Thymus (tissue), 11 donors: ENCODE measurements around the gene TRPM6. TPM values are rescaled to one million over a fixed set of nuclear protein-coding genes. Genes with fewer than 3 reads are reported as not detected.

Experiments used
- DNase-seq, 9 donors: peaks; one replicate each; pipeline ENCODE4 v3.0.0-alpha.2; 2013; ENCODE audit warnings: low spot score in 9 of 9, low read depth in 6 of 9, missing footprints in 1 of 9
- H3K27ac ChIP-seq, 2 donors: one replicate each; pipeline ENCODE4 v1.5.1; 2013; ENCODE audit warnings: control low read depth in 1 of 2, low read depth in 1 of 2, low read length in 1 of 2, mild to moderate bottlenecking in 1 of 2, moderate library complexity in 1 of 2
- H3K27me3 ChIP-seq, 2 donors: one replicate each; pipeline ENCODE4 v1.5.1; 2013; ENCODE audit warnings: low read length in 1 of 2; ENCODE audit not compliant: control insufficient read depth in 2 of 2, insufficient read depth in 1 of 2
- H3K36me3 ChIP-seq, 2 donors: one replicate each; pipeline ENCODE4 v1.5.1; 2013; ENCODE audit warnings: low read length in 1 of 2, mild to moderate bottlenecking in 1 of 2, moderate library complexity in 1 of 2; ENCODE audit not compliant: control insufficient read depth in 2 of 2, insufficient read depth in 2 of 2
- H3K4me1 ChIP-seq, 2 donors: one replicate each; pipeline ENCODE4 v1.5.1; 2013; ENCODE audit warnings: low read length in 2 of 2; ENCODE audit not compliant: control insufficient read depth in 2 of 2, insufficient read depth in 2 of 2
- H3K4me3 ChIP-seq, 2 donors: one replicate each; pipeline ENCODE4 v1.5.1; 2013; ENCODE audit warnings: low read length in 2 of 2, control low read depth in 1 of 2, mild to moderate bottlenecking in 1 of 2
- H3K9me3 ChIP-seq, 2 donors: one replicate each; pipeline ENCODE4 v1.5.1; 2013; ENCODE audit warnings: low read length in 1 of 2, mild to moderate bottlenecking in 1 of 2; ENCODE audit not compliant: control insufficient read depth in 2 of 2, insufficient read depth in 1 of 2
- WGBS: extraction: QIAGEN DNeasy Blood & Tissue Kit; methylation state at CpG from one replicate; pipeline ENCODE4 v1.1.7; 2013; 5-methylcytosine and 5-hydroxymethylcytosine counted together
- polyA plus RNA-seq: library from polyadenylated mRNA; stranded (reverse); fragments of 200-250 nt; gene quantifications from one replicate; pipeline ENCODE4 v1.2.3, GENCODE V29; 2013
- total RNA-seq: library from RNA; stranded (reverse); fragments of 120-200 nt; gene quantifications from one replicate; pipeline ENCODE4 v1.2.4, GENCODE V29; 2013
- donor health status: healthy.

TRPM6 gene
- total and polyA plus RNA-seq, 2 donors = 0.47 to 0.87 TPM

DNA sequence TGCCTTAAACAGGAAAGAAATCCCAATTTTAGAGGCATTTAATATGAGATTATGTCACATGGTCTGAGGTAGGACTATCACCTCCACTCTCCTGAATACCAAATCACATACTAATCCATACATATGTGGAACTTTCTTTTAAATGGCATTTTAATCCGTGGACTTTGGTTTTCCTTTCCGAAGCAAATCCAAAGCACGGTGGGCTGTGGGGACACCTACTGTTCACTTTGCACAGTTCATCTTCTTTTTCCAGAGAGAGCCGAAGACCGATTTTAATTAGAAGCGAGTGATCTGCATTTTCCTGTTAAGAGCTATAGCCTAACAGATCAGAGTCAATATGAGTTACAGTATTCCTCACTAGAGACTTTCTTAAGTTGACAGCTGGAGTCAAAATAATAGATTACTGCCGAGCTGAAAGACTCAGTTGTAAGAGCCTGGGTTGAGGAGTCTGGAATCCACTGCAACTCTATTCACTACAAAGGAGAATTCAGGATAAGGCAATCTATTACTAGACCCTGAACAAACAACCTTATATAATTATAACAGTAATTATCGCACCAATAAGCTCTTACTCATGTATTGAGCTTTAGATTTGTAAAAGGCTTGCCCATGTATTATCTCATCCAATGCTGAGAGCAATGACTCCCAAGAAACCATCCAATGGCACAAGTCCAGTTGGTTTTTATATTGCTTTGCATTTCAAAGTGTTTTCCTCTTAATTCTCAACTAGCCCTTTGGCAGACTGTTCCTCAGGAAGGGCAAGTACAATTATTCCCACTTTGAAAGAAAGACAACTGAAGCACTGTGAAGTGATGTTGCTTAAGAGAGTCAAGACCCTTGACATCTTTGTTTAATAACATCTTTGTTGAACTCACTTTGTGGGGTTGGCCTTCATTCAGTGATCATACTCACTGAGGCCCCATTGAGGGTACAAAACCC lies 144.7 kb downstream of the TRPM6 start:
- no peaks in the 10 kb centered on the region for H3K27me3 ChIP-seq
- H3K27ac ChIP-seq = no peak overlapping the region
- DNase-seq = peak in 4 of 9 donors; percentile 7 to 42 (median 12)
- H3K4me3 ChIP-seq = no peak overlapping the region
- H3K9me3 ChIP-seq = no peaks in the 10 kb centered on the region
- WGBS = 20% methylated on average over 8 of the region's 8 CpGs
- H3K36me3 ChIP-seq = no peaks in the 10 kb centered on the region
- H3K4me1 ChIP-seq = no peaks in the 10 kb centered on the region

DNA sequence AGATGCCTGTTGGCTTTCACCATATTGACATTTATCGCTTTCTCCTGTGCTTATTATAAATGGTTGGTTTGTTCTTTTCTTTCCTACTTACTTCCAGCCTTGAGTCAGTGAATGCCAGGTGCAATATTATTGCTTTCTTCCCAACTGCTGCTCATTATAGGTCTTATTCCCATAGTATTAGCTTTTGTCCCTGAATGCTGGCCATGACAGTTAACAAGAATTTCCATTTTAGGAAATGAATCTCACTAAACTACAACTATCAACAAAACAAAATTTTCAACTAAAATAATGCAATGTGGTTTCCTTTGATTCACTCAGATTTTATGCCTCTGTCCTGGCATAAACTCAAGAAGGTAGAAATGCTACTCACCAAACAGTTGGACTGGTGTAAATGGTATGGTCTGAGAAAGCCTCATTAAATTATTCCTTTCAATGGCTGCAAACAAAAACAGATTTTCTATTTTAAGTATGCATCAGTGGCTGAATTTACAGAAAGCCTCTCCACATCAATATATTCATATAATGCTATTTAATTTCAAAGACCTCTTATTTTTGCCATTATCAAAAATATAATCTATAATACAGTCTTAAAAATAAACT lies 145.4 kb downstream of the TRPM6 start:
- H3K4me3 ChIP-seq = no peak overlapping the region
- 100% methylated on average over 1 of the region's 1 CpG for WGBS

GRCh38 chr9:74736646-74737045 lies 151.1 kb downstream of the TRPM6 start:
- Histone ChIP-seq H3K9me3 (no peaks in the 10 kb centered on the region), H3K4me3 (no peak overlapping the region), H3K36me3 (no peaks in the 10 kb centered on the region), H3K4me1 (no peaks in the 10 kb centered on the region), H3K27me3 (no peaks in the 10 kb centered on the region), H3K27ac (no peak overlapping the region)
- DNase-seq = no peak
- WGBS = 96% methylated on average over 4 of the region's 4 CpGs

More for the DNA sequence above, 145.4 kb downstream of the TRPM6 start:
- no peaks in the 10 kb centered on the region for H3K27me3 ChIP-seq
- H3K27ac ChIP-seq = no peak overlapping the region
- H3K9me3 ChIP-seq = no peaks in the 10 kb centered on the region
- DNase-seq = no peak
- H3K36me3 ChIP-seq = no peaks in the 10 kb centered on the region
- H3K4me1 ChIP-seq = no peaks in the 10 kb centered on the region

DNA sequence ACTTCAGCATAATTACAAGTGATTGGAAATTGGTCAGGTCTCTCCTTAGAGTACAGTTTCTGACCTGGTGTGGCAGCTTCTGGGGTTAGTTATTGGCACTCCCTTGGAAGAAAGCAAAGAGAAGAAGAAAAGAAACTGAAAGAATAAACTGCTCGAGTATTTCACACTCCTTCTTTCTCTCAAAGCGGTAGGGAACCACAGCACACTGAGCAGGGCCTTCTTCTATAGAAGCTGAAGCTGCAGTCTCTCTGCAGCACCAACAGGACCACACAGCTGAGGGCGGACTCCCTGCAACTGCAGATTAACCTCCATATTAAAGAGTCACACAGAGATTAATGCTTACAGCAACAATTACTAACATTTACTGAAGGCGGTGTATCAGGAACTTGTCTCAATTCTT lies 152.0 kb downstream of the TRPM6 start:
- no peaks in the 10 kb centered on the region for H3K36me3 ChIP-seq
- H3K27ac ChIP-seq = no peak overlapping the region
- WGBS = 93% methylated on average over 4 of the region's 4 CpGs
- no peak overlapping the region for H3K4me3 ChIP-seq
- no peaks in the 10 kb centered on the region for H3K4me1 ChIP-seq
- no peaks in the 10 kb centered on the region for H3K27me3 ChIP-seq
- DNase-seq = no peak
- no peaks in the 10 kb centered on the region for H3K9me3 ChIP-seq

DNA sequence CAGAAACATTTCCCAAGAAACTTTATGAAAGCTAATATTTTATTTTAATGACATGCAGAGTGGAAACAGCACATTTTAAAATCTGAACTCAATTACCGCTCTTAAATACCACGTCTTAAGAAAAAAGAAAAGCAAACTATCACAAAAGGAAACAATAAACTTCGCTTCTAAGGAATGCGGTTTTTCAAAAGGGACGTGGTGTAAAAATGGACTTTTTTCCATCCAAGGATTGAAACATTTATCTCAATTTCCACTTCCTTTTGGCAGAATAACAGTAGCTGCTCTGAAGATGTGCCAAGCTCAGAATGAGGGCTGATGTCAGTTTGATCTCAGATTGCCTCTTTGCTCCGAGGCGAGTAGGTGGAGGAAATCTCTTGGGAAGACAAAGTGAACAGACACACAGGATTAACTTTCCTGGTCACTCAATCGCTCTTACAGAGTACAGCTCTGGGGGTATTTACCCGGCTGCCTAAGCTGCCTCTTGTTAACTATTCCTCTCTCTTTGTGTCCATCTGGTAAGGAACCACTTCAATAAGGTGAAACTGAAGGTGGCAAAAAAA lies 158.5 kb downstream of the TRPM6 start:
- H3K4me3 ChIP-seq = no peak overlapping the region
- H3K4me1 ChIP-seq = no peaks in the 10 kb centered on the region
- DNase-seq = no peak
- no peaks in the 10 kb centered on the region for H3K27me3 ChIP-seq
- no peaks in the 10 kb centered on the region for H3K9me3 ChIP-seq
- H3K27ac ChIP-seq = no peak overlapping the region
- 79% methylated on average over 9 of the region's 9 CpGs for WGBS
- H3K36me3 ChIP-seq = no peaks in the 10 kb centered on the region

DNA sequence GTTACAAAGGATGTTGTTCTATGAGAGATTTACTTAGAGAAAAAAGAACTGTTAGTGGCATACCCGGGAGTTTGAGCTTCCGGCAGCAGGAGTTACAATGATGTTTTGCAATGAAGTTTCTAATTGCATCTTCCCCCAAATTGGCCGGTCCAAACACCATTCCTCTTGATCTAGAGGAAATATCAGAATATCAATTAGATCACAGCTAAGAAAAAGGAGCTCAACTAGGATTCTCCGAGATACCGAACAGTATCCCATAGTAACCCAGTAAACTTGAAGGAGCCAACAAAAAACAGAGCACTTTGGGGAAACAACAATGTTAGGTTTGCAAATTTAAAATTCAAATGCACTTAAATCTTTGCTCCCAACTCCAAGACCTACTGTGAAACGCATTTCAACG lies 159.5 kb downstream of the TRPM6 start:
- Histone ChIP-seq H3K27ac (no peak overlapping the region), H3K4me3 (no peak overlapping the region), H3K9me3 (no peaks in the 10 kb centered on the region), H3K36me3 (no peaks in the 10 kb centered on the region), H3K27me3 (no peaks in the 10 kb centered on the region), H3K4me1 (no peaks in the 10 kb centered on the region)
- WGBS = 76% methylated on average over 7 of the region's 7 CpGs
- DNase-seq = no peak

DNA sequence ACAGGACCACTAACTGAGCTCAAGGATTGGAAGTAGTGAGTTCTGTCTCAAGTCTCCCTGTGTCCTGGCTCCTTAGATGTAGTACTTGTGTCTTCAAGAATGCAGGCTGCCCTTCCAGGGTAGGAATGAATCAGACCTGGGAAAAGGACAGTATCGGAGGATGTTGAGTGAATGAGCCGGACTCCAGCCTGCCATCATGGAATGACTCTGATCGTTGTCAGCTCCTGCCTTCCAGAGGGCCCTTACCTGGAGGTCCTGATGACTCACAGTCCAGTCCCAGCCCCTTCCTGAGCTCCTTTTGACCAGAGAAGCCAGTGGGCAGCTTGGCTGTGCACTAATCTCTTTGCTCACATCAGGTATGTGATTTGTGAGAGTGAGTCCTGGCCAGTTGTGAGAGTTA lies 161.1 kb downstream of the TRPM6 start:
- no peak overlapping the region for H3K27ac ChIP-seq
- WGBS = 98% methylated on average over 3 of the region's 3 CpGs
- no peak overlapping the region for H3K4me3 ChIP-seq
- H3K36me3 ChIP-seq = no peaks in the 10 kb centered on the region
- no peaks in the 10 kb centered on the region for H3K9me3 ChIP-seq
- no peaks in the 10 kb centered on the region for H3K4me1 ChIP-seq
- DNase-seq = no peak
- no peaks in the 10 kb centered on the region for H3K27me3 ChIP-seq

DNA sequence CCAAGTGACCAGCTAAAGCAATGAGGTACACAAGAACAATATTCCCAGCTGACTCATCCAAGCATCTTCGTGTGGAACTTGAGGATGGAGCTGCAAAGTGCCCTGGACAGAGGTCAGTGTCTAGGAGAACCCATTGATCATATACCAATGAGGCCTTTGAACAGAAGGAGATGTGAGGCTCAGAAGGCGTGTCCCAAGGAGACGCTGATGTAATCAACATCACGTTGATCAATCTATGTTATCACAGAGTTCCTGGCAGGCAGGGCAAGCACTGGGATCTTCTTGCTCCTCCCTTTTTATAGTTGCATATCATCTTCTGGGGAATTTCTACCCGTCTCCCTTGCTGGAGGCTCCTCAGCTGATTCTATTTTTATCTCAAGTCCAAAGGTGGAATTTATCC lies 163.4 kb downstream of the TRPM6 start:
- WGBS = 89% methylated on average over 5 of the region's 5 CpGs
- no peak overlapping the region for H3K27ac ChIP-seq
- H3K36me3 ChIP-seq = no peaks in the 10 kb centered on the region
- H3K9me3 ChIP-seq = no peaks in the 10 kb centered on the region
- no peak overlapping the region for H3K4me3 ChIP-seq
- H3K4me1 ChIP-seq = no peaks in the 10 kb centered on the region
- no peaks in the 10 kb centered on the region for H3K27me3 ChIP-seq
- no peak for DNase-seq
